Fibroblast of skin of scalp (primary cell): ENCODE measurements around the gene BLVRA. TPM values are rescaled to one million over a fixed set of nuclear protein-coding genes. Genes with fewer than 3 reads are reported as not detected.
"Not testable (repeated sequence)": the region's sequence is repeated elsewhere in the genome, so short reads cannot be mapped to it uniquely, and the experiment has no call there.

Experiments
- DNase-seq: peaks from one replicate; pipeline ENCODE4 v3.0.0-alpha.2; 2013
- polyA plus RNA-seq, 2 experiments: library from polyadenylated mRNA; unstranded; fragments of 120-200 nt; gene quantifications; one replicate each; pipeline ENCODE4 v1.2.1, GENCODE V29; 2013; ENCODE audit not compliant: insufficient read length in 2 of 2

The BLVRA gene
- 62.7 TPM for polyA plus RNA-seq (2013, experiment 1 of 2; ENCODE audit: insufficient read length)
- 60.8 TPM for polyA plus RNA-seq (2013, experiment 2 of 2; ENCODE audit: insufficient read length)

- DNase-seq = peak; percentile 54
These were observed at the start of gene BLVRA for GRCh38 chr7:43758029-43758821. BLVRA (plus strand) TSS chr7:43758680; CDS start chr7:43771159, 12,479 bp downstream.

GRCh38 chr7:43711503-43711902 is 47.0 kb upstream of the BLVRA start:
- no peak for DNase-seq

- DNase-seq = not testable (repeated sequence)
These were observed 42.5 kb upstream of the BLVRA start for GRCh38 chr7:43715966-43716365.

GRCh38 chr7:43716598-43716997 is 41.9 kb upstream of the BLVRA start:
- DNase-seq = no peak

- DNase-seq = peak; percentile 62
These were observed 37.2 kb upstream of the BLVRA start for GRCh38 chr7:43721193-43721806.

- no peak for DNase-seq
These were observed 35.5 kb upstream of the BLVRA start for GRCh38 chr7:43723007-43723341.

- no peak for DNase-seq
These were observed 33.2 kb upstream of the BLVRA start for GRCh38 chr7:43725251-43725650.

- DNase-seq = peak; percentile 71
These were observed 32.0 kb upstream of the BLVRA start for GRCh38 chr7:43726466-43726865.

- DNase-seq = no peak
These were observed 31.5 kb upstream of the BLVRA start for GRCh38 chr7:43727003-43727402.

GRCh38 chr7:43727494-43727893 is 31.0 kb upstream of the BLVRA start:
- no peak for DNase-seq

GRCh38 chr7:43729214-43729923 is 29.1 kb upstream of the BLVRA start, which contains the start of gene COA1:
COA1 (minus strand) TSS chr7:43729523; CDS start chr7:43648614, 80,909 bp downstream.
- peak; percentile 88 for DNase-seq

GRCh38 chr7:43729924-43730248 is 28.6 kb upstream of the BLVRA start:
- DNase-seq = no peak

GRCh38 chr7:43731494-43731893 is 27.0 kb upstream of the BLVRA start:
- DNase-seq = not testable (repeated sequence)

GRCh38 chr7:43734575-43735332 is 23.7 kb upstream of the BLVRA start:
- DNase-seq = not testable (repeated sequence)

- no peak for DNase-seq
These were observed 23.1 kb upstream of the BLVRA start for GRCh38 chr7:43735403-43735801.

- no peak for DNase-seq
These were observed 22.5 kb upstream of the BLVRA start for GRCh38 chr7:43735802-43736603.

- no peak for DNase-seq
These were observed 20.9 kb upstream of the BLVRA start for GRCh38 chr7:43737467-43738127.

GRCh38 chr7:43742692-43743091 is 15.8 kb upstream of the BLVRA start:
- no peak for DNase-seq

- DNase-seq = no peak
These were observed 11.0 kb upstream of the BLVRA start for GRCh38 chr7:43747328-43748105.

GRCh38 chr7:43749383-43749940 is 9.0 kb upstream of the BLVRA start:
- DNase-seq = no peak
